HG03060 (cell line): ENCODE data around the gene RAB3GAP2.
"Not testable (repeated sequence)": the region's sequence is repeated elsewhere in the genome, so short reads cannot be mapped to it uniquely, and the experiment has no call there.

ENCODE experiments used
- ATAC-seq: cut with Tn5 transposase; IDR thresholded peaks from one replicate; pipeline ENCODE4 v1.9.1; 2021; ENCODE audit warnings: low read depth, moderate number of reproducible peaks; ENCODE audit not compliant: unreplicated experiment

RAB3GAP2 gene

DNA sequence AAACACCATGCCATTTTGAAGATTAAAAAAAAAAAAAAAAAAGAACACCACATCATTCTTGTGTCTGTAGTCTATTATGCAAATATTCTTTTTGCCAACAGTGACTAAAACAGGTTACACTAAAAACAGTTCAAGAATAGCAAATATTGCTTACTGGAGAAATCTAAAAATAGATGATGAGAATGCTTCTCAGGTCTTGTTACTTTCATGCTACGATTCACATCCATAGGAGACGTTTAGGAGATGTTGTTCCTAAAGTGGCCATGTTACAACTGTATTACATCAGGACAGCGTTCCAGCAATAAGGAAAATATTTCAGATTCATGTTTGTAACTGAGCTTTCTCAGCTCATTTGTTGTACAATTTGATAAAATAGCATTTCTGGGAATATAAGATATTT, 32.3 kb downstream of the RAB3GAP2 start:
- ATAC-seq: no peak

- ATAC-seq: no peak
Observed at GRCh38 chr1:220239213-220239612, 33.0 kb downstream of the RAB3GAP2 start.

GRCh38 chr1:220236278-220236677, 36.0 kb downstream of the RAB3GAP2 start:
- not testable (repeated sequence) for ATAC-seq

DNA sequence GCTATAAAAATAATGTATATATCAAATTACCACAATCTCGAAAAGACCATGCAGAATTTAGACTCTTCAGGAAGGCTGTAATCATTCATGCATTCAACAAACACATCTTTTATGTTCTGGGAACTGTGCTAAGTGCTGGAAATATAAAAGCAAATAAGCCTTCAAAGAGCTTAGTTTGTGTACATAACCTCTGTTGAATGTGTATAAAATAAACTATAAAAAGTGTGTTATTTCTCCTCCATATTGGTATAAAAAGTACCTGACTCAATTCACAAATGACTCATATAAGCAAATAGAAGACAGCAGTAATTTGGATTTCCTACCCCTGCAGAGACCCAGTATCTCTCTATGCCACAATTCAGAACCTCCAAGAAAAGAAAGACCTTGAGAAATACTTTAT, 36.8 kb downstream of the RAB3GAP2 start:
- ATAC-seq: no peak

GRCh38 chr1:220233927-220234326, 38.3 kb downstream of the RAB3GAP2 start:
- ATAC-seq: no peak

DNA sequence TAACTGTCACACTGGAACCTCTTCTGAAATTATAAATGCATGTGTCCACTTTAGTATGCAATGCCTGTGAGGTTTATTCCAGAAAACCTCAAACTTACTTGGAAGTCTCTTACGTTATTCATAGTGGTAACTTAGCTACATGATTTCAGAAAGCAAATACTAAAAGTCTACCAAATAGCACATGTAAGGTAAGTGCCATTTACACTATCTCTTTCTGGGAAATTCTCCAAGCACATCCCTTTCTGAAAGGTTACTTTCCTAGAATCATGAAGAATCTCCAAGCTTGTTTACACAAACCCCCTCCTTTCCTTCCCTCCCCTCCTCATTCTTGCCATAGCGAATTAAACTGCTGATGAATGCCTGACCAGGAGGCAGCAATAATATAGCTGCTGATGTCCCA, 42.5 kb downstream of the RAB3GAP2 start:
- no peak for ATAC-seq

GRCh38 chr1:220227393-220227792, 44.9 kb downstream of the RAB3GAP2 start:
- no peak for ATAC-seq

DNA sequence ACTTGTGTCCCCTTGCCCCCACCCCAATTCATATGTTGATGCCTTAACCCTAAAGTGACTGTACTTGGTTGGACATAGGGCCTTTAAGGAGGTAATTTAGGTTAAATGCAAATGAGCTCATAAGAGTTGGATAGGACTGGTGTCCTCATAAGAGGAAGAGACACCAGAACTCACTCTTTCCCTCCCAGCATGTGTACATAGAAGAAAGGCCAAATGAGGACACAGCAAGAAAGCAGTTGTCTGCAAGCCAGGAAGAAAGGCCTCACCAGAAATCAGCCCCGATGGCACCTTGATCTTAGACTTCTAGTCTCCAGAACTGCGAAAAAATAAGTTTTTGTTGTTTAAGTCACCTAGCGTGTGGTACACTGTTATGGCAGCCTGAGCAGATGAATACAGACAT, 45.5 kb downstream of the RAB3GAP2 start:
- no peak for ATAC-seq

DNA sequence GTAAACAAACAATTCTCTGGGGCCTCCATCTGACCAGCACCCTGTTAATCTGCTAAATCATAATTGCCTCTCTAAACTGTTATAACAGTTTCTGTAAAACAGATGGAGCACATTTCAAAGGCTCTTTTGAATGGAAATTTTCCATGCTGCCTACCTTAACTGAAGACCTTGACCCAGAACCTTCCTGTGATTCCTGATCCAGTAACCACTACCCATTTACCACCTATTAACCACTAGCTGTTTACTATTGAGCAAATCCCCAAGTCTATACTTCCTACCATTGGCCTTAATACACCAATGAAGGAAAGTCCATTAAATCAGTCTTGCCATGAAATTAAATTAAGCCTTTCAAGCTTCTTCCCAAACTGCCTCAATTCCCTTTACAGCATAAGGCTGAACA, 46.3 kb downstream of the RAB3GAP2 start:
- ATAC-seq: no peak

DNA sequence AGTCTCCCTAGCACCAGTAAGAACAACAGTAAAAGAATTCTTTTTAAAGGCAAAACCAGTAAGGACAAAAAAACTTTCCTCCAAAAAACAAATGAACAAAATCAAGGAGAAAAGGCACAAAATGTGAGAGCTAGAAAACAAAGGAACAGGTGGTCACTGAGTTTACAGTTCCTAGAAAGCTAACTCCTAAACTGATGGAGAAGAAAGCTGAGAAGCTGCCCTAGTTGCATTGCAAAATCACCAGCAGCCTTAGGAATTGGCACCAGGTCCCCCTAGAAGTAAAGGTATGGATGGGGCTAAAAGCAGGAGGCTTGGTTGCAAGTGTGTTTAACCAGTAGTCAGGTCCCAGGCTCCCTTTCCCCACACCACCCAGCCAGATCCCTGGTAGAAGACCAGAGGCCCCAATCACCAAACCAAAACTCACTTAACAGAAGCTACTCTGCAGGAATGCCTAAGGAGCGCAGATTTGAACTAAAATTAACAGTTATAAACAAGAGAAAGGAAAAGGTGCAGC, 47.6 kb downstream of the RAB3GAP2 start:
- no peak for ATAC-seq

DNA sequence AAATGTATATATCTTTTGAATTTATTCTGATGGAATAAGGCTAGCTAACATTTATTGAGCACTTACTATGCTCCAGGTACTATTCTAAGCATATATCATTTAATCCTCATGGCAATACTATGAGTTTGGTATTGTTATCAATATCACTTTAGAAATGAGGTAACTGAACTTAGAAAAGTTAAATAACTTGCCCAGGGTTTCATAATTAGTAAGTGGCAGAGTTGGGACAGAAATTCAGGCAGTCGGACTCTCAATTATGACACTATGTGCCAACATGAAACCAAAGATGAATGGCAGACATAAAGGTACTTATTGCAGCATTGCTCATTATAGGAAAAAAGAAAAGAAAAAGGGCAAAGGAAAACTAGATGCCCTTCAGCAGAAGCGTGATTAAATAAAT, 48.2 kb downstream of the RAB3GAP2 start:
- no peak for ATAC-seq

- ATAC-seq: peak; percentile 13
Observed at GRCh38 chr1:220222939-220223338, 49.3 kb downstream of the RAB3GAP2 start.

DNA sequence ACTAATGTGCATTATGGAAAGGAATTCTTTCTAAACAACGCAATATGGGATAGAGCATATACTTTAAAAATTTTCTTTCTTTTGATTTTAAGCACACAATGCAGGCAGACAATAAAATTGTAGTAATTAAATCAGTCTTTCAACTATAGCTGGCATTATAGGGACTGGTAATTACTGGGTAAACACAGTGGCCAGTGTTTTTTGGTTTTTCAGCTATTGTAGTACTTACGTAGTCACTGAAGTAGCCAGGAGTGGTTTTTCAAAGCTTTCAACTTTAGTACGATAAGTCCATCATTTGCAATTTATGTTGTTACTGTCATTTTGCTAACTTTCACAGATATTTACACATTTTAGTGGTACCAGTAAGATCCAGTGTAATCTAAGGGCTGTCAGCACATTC, 50.6 kb downstream of the RAB3GAP2 start:
- ATAC-seq: no peak

- no peak for ATAC-seq
Observed at GRCh38 chr1:220221269-220221668, 51.0 kb downstream of the RAB3GAP2 start.

DNA sequence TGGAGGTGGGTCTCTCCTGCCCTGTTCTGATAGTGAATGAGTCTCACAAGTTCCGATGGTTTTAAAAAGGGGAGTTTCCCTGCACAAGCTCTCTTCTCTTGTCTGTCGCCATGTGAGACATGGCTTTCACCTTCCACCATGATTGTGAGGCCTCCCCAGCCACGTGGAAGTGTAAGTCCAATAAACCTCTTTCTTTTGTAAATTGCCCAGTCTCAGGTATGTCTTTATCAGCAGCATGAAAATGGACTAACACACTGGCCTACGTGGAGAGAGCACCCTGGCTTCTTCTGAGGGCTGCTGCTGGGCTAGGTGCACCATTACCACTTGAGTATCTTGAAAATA, 51.6 kb downstream of the RAB3GAP2 start:
- ATAC-seq: not testable (repeated sequence)

GRCh38 chr1:220219865-220220698, 52.2 kb downstream of the RAB3GAP2 start:
- peak; percentile 30 for ATAC-seq

- ATAC-seq: no peak
Observed at GRCh38 chr1:220219136-220219442, 53.2 kb downstream of the RAB3GAP2 start.

- ATAC-seq: peak; percentile 45
Observed at GRCh38 chr1:220218397-220219135, 53.7 kb downstream of the RAB3GAP2 start.

DNA sequence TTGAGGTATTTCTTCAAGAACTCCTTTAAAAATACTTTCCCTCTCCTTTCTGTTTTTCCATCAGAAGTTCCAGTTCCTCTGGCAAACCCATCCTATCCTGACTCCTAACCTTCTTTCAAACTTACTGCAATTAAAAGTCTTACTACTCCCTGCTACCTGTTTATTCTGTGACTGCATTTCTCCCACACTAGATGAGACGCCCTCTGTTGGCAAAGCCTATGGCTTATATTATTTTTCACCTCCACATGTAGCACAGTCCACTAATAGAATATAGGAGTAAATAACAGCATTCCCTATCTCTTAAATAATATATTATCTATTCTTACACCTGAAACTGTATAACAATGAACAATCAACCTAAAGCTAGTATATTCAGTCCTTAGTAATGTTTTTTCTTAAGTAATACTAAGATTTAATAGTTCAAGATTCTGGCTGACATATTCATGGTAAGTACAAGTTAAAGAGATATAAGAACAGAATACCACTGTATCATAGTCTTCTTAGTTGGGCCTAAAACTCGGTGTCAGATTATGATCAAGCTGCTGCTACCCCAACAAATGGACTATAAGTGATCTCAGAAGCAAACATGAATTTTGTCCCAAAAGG, 54.8 kb downstream of the RAB3GAP2 start:
- ATAC-seq: no peak

GRCh38 chr1:220213382-220213983, 58.8 kb downstream of the RAB3GAP2 start:
- ATAC-seq: no peak

DNA sequence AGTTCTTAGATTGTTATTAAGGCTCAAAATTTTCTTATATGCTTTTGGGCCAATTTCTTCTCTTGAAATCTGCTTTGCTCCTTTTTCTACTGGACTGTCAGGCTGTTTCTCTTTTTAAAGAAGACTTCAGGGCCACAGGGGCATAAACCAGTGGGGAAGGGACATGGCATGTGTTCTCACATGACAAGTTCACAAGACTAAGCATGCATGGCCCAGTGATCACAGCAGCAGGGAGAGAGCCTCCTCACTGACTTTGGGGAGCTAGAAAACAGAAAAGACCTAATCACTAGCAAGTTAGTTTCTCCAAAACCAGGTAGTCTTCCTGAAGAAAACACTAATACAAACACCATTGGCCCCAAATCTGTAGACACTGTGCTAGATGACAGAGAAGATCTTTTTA, 64.8 kb downstream of the RAB3GAP2 start:
- ATAC-seq: no peak
